ENCODE measurements around the gene PRDM16.

Gene PRDM16

GRCh38 chr1:3028531-3029282 lies 40.3 kb upstream of the PRDM16 start:
- TF ChIP-seq CTCF (conservative IDR thresholded peaks at IDR 0.05; ENCODE audit: low read depth), result no peak
- H3K27ac ChIP-seq, result no peak overlapping the region
- DNase-seq (ENCODE audit: low spot score), result no peak
- ChIA-PET POLR2A (ENCODE audit: low non-redundant PET) (no interaction called here), CTCF (no interaction called here)

DNA sequence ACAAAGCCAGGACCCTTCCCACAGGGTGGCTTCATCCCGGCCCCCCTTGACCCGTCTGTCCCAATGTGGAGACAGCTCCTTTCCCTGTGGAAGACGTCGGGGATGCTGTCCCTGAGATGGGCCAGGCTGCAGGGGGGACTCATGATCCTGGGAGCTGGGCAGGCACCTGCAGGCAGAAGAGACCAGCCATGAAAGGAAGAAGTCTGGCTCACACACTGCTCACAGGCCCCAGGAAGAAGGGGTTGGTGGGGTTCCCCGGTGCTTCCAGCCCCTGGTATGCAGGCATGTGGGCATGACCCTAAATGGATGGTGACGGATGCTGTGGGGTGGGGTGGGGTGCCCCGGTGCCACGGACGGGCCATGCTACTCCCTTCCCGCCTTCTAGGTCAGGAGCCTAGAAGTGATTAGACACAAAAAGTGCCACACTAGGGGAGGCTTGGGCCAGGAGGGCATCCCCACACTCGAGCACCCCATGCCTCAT lies 39.5 kb upstream of the PRDM16 start:
- no peak for DNase-seq (ENCODE audit: low spot score)
- ChIA-PET CTCF (no interaction called here), POLR2A (ENCODE audit: low non-redundant PET) (no interaction called here)
- no peak for TF ChIP-seq CTCF (conservative IDR thresholded peaks at IDR 0.05; ENCODE audit: low read depth)
- no peak overlapping the region for H3K27ac ChIP-seq

GRCh38 chr1:3029991-3030662 lies 38.9 kb upstream of the PRDM16 start:
- H3K27ac ChIP-seq, result no peak overlapping the region
- DNase-seq (ENCODE audit: low spot score), result no peak
- no peak for TF ChIP-seq CTCF (conservative IDR thresholded peaks at IDR 0.05; ENCODE audit: low read depth)
- CTCF ChIA-PET, result interaction anchor here (0.7 kb wide), 1 partner anchor 42 kb away, joined by 4 read pairs; no protein-coding TSS in a partner anchor
- POLR2A ChIA-PET (ENCODE audit: low non-redundant PET), result no interaction called here

DNA sequence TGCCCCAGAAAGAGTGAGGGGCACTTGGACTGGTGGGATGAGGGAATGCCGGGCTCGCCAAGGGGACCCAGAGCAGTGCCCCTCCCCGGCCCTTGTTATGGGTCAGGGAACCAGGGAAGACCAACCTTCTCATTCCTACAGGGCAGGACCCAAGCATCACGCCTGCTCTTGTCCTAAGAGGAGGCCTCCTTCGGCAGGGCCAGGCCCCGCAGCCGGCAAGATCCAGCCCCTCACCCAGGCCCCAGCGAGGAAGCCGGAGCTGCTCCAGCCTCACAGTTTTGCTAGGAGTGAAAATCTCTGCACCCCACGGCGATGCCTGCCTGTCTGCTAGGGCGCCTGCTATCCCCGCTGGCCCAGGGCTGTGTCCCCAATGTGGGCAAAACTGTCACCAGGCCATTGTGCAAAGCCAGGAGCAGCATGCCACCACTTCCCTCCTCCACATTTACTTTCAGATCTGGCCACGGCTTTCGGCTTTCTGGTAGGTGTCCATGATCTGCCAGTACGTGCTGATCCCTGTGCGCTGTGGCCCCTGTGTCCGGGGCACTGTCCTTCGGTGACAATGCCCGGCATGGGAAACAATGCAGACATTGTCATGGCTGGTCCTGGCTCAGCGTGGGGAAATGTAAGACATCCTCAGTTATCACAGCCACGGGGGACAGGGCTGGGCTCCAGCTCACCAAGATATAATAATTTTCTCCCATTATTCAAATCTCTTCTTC lies 38.2 kb upstream of the PRDM16 start:
- POLR2A ChIA-PET (ENCODE audit: low non-redundant PET), result no interaction called here
- CTCF ChIA-PET, result interaction anchor here (0.7 kb wide), 1 partner anchor 42 kb away, joined by 4 read pairs; no protein-coding TSS in a partner anchor
- TF ChIP-seq CTCF (conservative IDR thresholded peaks at IDR 0.05; ENCODE audit: low read depth), result no peak
- no peak overlapping the region for H3K27ac ChIP-seq
- DNase-seq (ENCODE audit: low spot score), result no peak

DNA sequence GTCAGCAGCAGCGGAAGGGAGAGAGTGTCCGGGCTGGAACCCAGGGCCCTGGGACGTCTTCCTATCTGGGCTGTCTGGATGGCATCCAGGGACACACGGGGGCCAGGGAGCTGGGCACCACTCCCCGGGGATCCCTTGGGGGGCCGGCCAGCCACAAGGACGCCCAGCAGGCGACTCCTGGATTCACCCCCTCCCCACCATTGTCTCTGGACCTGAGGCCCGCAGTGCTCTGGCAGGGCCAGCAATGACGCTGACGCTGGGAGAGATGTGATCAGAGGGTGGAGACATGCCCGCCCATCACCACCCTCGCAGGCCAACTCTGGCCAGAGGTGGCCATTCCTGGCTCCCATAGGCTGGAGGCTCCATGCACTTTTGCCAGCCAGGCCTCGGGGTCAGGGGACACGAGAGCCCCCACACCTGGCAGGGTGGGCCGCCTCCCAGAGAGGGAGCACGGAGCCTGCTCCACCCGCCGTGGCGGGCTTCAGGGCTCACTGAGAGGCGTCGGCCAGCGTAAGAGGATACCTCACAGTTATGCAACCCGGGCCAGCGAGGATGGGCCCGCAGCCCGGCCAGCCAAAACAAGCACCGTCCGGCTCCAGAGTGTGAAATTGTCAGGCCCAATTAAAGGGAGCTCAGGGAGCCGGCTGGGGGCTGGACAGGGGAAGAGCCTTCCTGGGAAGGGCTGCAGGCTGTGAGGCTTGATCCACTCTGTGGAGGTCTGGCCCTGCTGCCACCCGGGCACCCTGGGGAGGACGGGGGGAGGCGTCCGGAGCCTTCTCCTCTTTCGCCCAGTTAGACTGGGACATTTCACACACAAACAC lies 37.4 kb upstream of the PRDM16 start:
- TF ChIP-seq CTCF (conservative IDR thresholded peaks at IDR 0.05; ENCODE audit: low read depth), result no peak
- ChIA-PET CTCF (no interaction called here), POLR2A (ENCODE audit: low non-redundant PET) (no interaction called here)
- no peak for DNase-seq (ENCODE audit: low spot score)
- no peak overlapping the region for H3K27ac ChIP-seq
